SH-SY5Y (cell line): ENCODE data around the gene LSM12.

Experiments
- GATA2 ChIP-seq: IDR thresholded peaks from 2 replicates; pipeline ENCODE4 v1.6.1; 2011; ENCODE audit warnings: mild to moderate bottlenecking, low read depth, low read length
- GATA3 ChIP-seq: IDR thresholded peaks from 2 replicates; pipeline ENCODE4 v1.6.1; 2011; ENCODE audit warnings: low read depth, mild to moderate bottlenecking, low read length, moderate library complexity

GRCh38 chr17:44006272-44006597, 60.2 kb downstream of the LSM12 start:
- TF ChIP-seq GATA3, result no peak
- no peak for TF ChIP-seq GATA2
